ENCODE data around the gene CLSTN2. TPM values are rescaled to one million over a fixed set of nuclear protein-coding genes. Genes with fewer than 3 reads are reported as not detected.

The CLSTN2 gene
- total and polyA plus RNA-seq, 10 donors = 0.02 to 0.22 (median 0.13) TPM; not detected in 1

DNA sequence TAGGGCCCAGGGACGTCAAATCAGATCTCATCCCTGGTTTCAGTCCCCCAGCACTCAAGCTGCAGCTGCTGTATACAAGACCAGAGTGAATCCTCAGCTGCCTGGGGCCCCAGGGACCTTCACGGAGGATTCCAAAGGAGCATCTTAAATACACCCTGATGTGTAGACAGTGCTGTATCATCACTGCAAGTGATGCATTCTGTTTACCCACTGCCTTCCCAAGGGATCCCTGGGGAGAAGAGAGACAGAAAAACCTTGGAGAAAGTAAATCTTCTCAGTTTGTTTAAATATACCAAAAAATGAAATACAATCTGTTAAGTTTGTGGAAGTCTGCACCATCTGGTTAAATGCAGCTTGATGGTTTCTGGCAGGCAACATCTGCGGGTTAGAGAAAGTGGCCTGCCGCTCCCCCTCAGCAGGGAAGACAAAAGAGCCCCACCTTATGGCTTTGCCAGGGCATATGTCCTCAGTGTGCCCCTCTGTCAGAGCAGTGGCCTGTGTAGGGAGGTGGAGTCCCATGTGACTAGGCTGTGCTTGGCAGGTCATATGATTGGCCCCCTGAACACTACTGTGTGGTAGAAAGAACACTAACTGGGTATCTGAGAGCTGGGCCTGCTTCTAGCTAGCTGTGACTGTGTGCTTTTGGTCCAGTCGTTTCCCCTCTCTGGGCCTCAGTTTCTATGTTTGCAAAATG is 520.7 kb downstream of the CLSTN2 start:
- Histone ChIP-seq H3K27ac (no peak overlapping the region), H3K27me3 (replicated peaks in 1 of 7) (no peaks in the 10 kb centered on the region), H3K4me1 (no peaks in the 10 kb centered on the region), H3K9me3 (no peaks in the 10 kb centered on the region), H3K4me3 (no peak overlapping the region), H3K36me3 (no peaks in the 10 kb centered on the region)
- no peak for DNase-seq
- TF ChIP-seq, protein P1, sequence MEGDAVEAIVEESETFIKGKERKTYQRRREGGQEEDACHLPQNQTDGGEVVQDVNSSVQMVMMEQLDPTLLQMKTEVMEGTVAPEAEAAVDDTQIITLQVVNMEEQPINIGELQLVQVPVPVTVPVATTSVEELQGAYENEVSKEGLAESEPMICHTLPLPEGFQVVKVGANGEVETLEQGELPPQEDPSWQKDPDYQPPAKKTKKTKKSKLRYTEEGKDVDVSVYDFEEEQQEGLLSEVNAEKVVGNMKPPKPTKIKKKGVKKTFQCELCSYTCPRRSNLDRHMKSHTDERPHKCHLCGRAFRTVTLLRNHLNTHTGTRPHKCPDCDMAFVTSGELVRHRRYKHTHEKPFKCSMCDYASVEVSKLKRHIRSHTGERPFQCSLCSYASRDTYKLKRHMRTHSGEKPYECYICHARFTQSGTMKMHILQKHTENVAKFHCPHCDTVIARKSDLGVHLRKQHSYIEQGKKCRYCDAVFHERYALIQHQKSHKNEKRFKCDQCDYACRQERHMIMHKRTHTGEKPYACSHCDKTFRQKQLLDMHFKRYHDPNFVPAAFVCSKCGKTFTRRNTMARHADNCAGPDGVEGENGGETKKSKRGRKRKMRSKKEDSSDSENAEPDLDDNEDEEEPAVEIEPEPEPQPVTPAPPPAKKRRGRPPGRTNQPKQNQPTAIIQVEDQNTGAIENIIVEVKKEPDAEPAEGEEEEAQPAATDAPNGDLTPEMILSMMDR (IDR thresholded peaks at IDR 0.05 in 8 of 11, conservative IDR thresholded peaks at IDR 0.05 in 3 of 11) = no peak
- TF ChIP-seq POLR2AphosphoS5 (IDR thresholded peaks at IDR 0.05) = no peak
- no peak for TF ChIP-seq POLR2A (IDR thresholded peaks at IDR 0.05)
- WGBS, 5 donors = 73 to 82% (median 77%) methylated on average over 5 of the region's 5 CpGs
- intact Hi-C loops (cut with DNase I; ENCODE audit: low total_unique reads) = no loop called here

DNA sequence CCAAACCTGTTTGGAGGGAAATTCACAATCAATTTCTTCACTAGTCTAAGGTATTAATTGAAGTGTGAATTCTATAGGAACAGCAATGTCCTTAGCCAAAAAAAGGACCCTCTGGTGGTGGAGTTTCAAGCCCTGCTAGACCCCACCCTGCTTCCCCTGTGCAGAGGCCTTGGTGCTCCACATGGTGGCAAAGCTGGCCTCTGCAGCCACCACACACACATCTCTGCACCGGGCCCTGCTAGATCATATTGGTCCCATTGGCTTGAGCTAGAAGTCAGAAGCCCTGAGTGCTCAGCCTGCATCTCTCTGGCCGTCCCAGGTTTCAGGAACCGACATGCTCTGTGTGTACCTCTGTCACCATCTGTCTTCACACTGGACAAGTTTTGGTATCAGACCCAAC is 522.0 kb downstream of the CLSTN2 start:
- DNase-seq = no peak
- Histone ChIP-seq H3K9me3 (no peaks in the 10 kb centered on the region), H3K27me3 (replicated peaks in 1 of 7) (no peaks in the 10 kb centered on the region), H3K4me3 (no peak overlapping the region), H3K36me3 (no peaks in the 10 kb centered on the region), H3K4me1 (no peaks in the 10 kb centered on the region), H3K27ac (no peak overlapping the region)
- 81 to 92% (median 90%) methylated on average over 3 of the region's 3 CpGs for WGBS, 5 donors
- TF ChIP-seq, protein P1 (IDR thresholded peaks at IDR 0.05 in 8 of 11, conservative IDR thresholded peaks at IDR 0.05 in 3 of 11) = no peak
- no peak for TF ChIP-seq POLR2A (IDR thresholded peaks at IDR 0.05)
- TF ChIP-seq POLR2AphosphoS5 (IDR thresholded peaks at IDR 0.05) = no peak
- intact Hi-C loops (cut with DNase I; ENCODE audit: low total_unique reads) = no loop called here

DNA sequence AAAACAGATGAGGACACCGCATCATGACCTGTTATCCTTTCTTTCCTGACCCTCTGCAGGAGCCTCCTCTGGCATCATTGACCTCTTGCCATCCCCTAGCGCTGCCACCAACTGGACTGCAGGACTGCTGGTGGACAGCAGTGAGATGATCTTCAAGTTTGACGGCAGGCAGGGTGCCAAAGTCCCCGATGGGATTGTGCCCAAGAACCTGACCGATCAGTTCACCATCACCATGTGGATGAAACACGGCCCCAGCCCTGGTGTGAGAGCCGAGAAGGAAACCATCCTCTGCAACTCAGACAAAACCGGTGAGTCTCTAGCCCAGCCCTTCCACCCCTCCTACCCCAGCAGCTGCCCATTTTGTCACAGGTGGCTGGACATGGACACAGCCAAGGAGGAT is 524.5 kb downstream of the CLSTN2 start:
- Histone ChIP-seq H3K9me3 (no peaks in the 10 kb centered on the region), H3K4me1 (no peaks in the 10 kb centered on the region), H3K4me3 (no peak overlapping the region), H3K27ac (no peak overlapping the region), H3K27me3 (replicated peaks in 1 of 7) (no peaks in the 10 kb centered on the region), H3K36me3 (no peaks in the 10 kb centered on the region)
- 80 to 93% (median 87%) methylated on average over 7 to 8 of the region's 8 CpGs for WGBS, 5 donors
- intact Hi-C loops (cut with DNase I; ENCODE audit: low total_unique reads) = no loop called here
- no peak for TF ChIP-seq POLR2AphosphoS5 (IDR thresholded peaks at IDR 0.05)
- TF ChIP-seq, protein P1 (IDR thresholded peaks at IDR 0.05 in 8 of 11, conservative IDR thresholded peaks at IDR 0.05 in 3 of 11) = no peak
- no peak for TF ChIP-seq POLR2A (IDR thresholded peaks at IDR 0.05)
- no peak for DNase-seq

DNA sequence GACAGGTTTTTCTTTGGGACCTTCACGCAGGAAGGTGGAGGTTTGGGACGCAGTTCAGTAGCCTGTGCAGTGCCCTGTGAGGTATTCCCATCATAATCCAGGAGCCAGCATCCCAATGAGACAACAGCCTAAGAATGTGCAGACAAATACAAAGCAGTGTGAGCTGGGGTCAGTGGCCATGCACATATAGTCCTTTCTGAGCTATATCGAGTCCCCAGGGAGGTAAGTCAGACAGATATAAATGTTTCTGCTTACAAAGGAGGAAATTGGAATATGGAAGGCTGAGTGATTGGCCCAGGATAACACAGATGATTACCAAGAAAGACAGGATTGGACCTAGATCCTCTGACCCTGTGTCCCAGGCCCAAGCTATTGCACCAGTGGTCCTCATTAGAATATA is 526.3 kb downstream of the CLSTN2 start:
- no peak overlapping the region for H3K27ac ChIP-seq
- intact Hi-C loops (cut with DNase I; ENCODE audit: low total_unique reads) = no loop called here
- H3K9me3 ChIP-seq = no peaks in the 10 kb centered on the region
- TF ChIP-seq, protein P1 (IDR thresholded peaks at IDR 0.05 in 8 of 11, conservative IDR thresholded peaks at IDR 0.05 in 3 of 11) = no peak
- TF ChIP-seq POLR2A (IDR thresholded peaks at IDR 0.05) = no peak
- no peak for TF ChIP-seq POLR2AphosphoS5 (IDR thresholded peaks at IDR 0.05)
- H3K27me3 ChIP-seq (replicated peaks in 1 of 7) = no peaks in the 10 kb centered on the region
- DNase-seq = no peak
- no peaks in the 10 kb centered on the region for H3K4me1 ChIP-seq
- WGBS, 5 donors = 84 to 96% (median 91%) methylated on average over 3 of the region's 3 CpGs
- no peaks in the 10 kb centered on the region for H3K36me3 ChIP-seq
- H3K4me3 ChIP-seq = no peak overlapping the region
